CD4-positive, alpha-beta T cell treated with Interferon gamma for 1 hour (primary cell): ENCODE results near the gene NEB.
"Not testable (repeated sequence)": the region's sequence is repeated elsewhere in the genome, so short reads cannot be mapped to it uniquely, and the experiment has no call there.

ENCODE experiments used
- DNase-seq: peaks from one replicate; pipeline ENCODE4 v3.0.0-alpha.2; 2020

Gene NEB

GRCh38 chr2:151607459-151608424, 126.5 kb downstream of the NEB start:
- not testable (repeated sequence) for DNase-seq

- not testable (repeated sequence) for DNase-seq
These were observed 130.7 kb downstream of the NEB start for GRCh38 chr2:151603530-151603929.

DNA sequence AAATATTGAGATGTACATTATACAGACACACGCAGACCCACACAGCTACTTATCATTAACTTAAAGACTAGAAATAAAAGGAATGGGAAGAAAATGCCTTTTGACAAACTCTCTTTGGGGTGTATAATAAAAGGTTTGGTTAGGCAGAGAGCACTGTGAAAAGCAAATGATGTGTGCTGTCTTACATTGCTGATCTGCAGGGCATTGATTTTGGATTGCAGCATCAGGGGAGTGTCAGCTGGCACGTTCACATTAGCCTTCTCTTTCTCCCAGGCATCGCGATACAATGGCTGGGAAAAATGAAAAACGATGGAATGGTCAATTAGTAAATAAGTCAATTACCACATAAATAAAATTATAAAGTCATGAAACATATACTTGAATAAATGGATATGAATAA, 131.9 kb downstream of the NEB start:
- DNase-seq, result not testable (repeated sequence)

DNA sequence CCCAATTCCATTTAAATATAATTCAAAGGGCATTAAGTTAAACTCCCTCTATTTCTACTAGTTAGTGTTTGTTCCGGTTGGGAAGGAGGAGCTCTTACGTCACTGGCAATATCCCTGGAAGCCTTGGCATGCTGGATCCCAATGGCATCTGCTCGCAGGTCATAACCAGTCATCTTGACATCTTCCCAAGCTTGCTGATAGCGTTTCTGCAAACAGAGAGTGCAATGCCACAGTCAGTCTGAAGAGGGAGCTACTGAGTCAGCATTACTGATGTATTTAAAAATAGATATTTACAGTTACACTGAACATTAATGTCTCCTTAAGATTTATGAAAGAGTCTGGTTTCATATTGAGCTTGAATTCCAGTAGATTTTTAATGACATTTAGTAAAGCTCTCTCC, 132.5 kb downstream of the NEB start:
- DNase-seq, result not testable (repeated sequence)

DNA sequence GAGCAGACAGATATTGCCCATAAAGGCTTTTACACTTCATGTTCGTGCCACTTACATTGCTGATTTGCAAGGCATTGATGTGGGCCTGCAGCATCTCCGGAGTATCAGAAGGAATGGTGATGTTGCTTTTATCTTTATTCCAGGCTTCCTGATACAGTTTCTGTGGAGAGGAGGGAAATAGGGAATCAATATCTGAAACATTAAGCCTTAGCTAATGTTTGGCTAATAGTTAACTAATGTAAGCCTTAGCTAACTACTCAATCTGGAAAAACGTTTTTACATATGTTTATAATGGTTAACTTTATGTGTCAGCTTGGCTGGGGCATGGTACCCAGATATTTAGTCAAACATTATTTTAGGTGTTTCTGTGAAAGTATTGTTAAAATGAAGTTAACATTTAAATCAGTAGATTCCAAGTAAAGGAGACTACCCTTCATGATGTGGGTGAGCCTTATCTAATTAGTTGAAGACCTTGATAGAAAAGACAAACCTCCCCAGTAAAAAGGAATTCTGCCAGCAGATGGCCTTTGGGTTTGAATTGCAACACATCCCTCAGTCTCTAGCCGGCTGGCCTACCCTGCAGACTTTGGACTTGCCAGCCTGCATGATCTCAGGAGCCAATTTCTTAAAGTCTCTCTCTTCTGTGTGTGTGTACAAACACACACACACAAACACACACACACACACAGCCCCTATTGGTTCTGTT, 137.2 kb downstream of the NEB start:
- not testable (repeated sequence) for DNase-seq

GRCh38 chr2:151591908-151592255, 142.4 kb downstream of the NEB start:
- DNase-seq, result not testable (repeated sequence)

DNA sequence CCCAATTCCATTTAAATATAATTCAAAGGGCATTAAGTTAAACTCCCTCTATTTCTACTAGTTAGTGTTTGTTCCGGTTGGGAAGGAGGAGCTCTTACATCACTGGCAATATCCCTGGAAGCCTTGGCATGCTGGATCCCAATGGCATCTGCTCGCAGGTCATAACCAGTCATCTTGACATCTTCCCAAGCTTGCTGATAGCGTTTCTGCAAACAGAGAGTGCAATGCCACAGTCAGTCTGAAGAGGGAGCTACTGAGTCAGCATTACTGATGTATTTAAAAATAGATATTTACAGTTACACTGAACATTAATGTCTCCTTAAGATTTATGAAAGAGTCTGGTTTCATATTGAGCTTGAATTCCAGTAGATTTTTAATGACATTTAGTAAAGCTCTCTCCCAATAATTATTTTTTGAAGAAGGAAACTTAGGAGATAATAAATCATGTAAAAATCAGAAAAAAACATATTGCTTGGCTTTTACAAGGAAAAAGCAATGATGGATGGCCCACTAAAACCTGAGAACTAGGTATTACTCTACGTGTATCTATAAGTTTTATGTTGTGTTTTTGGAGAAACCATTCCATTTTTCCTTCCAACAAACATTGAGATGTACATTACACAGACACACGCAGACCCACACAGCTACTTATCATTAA, 142.9 kb downstream of the NEB start:
- not testable (repeated sequence) for DNase-seq

DNA sequence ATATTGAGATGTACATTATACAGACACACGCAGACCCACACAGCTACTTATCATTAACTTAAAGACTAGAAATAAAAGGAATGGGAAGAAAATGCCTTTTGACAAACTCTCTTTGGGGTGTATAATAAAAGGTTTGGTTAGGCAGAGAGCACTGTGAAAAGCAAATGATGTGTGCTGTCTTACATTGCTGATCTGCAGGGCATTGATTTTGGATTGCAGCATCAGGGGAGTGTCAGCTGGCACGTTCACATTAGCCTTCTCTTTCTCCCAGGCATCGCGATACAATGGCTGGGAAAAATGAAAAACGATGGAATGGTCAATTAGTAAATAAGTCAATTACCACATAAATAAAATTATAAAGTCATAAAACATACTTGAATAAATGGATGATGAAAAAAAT, 153.0 kb downstream of the NEB start:
- not testable (repeated sequence) for DNase-seq

GRCh38 chr2:151580697-151581096, 153.6 kb downstream of the NEB start:
- not testable (repeated sequence) for DNase-seq

- no peak for DNase-seq
These were observed 157.2 kb downstream of the NEB start for GRCh38 chr2:151577116-151577515.

GRCh38 chr2:151576080-151576479, 158.2 kb downstream of the NEB start:
- DNase-seq, result no peak

GRCh38 chr2:151575338-151575737, 158.9 kb downstream of the NEB start:
- DNase-seq, result no peak

- DNase-seq, result no peak
These were observed 164.1 kb downstream of the NEB start for GRCh38 chr2:151570191-151570590.

DNA sequence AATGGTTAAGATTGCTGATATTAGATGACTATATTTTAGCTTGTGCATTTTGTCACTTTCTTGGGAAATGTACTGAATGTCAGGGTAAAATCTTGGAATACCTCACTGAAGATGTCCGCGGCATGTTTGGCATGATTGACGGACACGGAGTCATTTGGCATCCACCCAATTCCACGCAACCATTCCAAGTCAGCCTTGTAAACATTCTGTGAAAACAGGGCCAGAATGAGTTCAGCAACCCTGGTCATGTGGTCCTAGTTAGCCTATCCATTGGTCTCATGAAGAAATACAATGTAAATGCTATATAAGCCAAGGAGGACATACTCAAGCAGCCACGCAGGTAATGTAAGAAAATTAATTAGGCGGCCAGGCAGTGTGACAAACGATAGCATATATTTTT, 165.1 kb downstream of the NEB start:
- DNase-seq, result no peak

DNA sequence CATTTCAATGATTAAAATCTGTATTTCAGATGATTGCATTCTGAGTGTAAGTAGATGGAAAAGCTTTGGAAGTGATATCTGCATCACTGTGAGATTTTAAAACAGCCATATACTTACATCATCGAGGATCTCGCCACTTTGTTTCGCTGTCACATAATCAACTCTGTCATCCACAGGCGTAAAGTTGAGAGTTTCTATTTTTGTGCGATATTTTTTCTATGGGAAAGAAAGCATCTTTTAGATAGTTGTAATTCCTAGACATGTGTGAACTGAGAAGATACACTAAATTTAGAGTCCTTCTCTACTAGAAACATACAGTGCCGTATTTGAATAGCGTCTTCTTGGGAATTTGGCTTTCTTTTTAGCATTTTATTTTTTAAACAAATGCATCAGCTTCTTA, 165.8 kb downstream of the NEB start:
- no peak for DNase-seq

GRCh38 chr2:151567006-151567405, 167.3 kb downstream of the NEB start:
- DNase-seq, result no peak

GRCh38 chr2:151562398-151562797, 171.9 kb downstream of the NEB start:
- DNase-seq, result no peak

DNA sequence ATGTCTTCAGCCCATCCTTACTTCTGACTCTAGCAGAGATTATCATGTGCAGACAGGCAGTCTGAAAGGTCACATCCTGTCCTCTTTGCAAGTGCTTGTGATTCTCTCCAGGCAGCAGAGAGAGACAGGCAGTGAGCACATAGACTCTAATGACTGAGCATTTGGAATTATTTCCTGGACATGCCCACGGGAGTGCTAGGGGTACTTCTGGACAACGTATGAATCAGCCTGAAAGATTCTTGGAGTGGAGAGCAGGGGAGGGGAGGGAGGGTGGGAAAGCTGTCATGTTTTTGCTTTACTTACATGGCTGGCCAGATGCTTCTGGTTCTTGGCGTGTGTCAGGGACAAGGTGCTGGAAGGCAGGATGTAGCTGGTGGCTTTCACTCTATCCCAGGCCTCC, 174.0 kb downstream of the NEB start:
- DNase-seq, result no peak

GRCh38 chr2:151559431-151559830, 174.8 kb downstream of the NEB start:
- not testable (repeated sequence) for DNase-seq

DNA sequence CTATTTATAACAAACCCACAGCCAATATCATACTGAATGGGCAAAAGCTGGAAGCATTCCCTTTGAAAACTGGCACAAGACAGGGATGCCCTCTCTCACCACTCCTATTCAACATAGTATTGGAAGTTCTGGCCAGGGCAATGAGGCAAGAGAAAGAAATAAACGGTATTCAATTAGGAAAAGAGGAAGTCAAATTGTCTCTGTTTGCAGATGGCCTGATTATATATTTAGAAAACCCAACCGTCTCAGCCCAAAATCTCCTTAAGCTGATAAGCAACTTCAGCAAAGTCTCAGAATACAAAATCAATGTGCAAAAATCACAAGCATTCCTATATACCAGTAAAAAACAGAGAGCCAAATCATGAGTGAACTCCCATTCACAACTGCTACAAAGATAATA, 176.4 kb downstream of the NEB start:
- not testable (repeated sequence) for DNase-seq

GRCh38 chr2:151556121-151556520, 178.2 kb downstream of the NEB start:
- no peak for DNase-seq

- DNase-seq, result no peak
These were observed 182.0 kb downstream of the NEB start for GRCh38 chr2:151552287-151552686.

DNA sequence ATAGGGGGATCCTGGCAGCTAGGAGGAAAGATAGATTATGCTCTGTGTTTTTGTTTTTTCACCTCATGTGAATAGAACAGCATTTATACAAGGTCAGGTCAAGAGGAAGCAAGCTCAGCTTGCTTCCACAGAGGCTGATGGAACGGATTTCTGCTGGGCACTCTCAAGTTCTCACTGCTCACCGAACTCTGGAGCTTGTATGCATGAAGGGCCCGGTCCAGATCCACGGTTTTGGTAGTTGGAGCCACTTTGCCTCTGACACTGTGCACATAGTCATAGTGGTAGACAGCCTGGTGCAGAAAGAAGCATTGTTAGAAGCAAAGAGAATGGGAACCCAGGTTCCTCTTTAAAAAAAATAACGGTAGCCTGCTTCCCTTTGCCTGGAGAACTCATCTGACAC, 182.7 kb downstream of the NEB start:
- DNase-seq, result no peak

- no peak for DNase-seq
These were observed 185.1 kb downstream of the NEB start for GRCh38 chr2:151549191-151549590.
